HG02884 (cell line): ENCODE results near the gene BABAM1.

Source experiments
- ATAC-seq: cut with Tn5 transposase; IDR thresholded peaks from one replicate; pipeline ENCODE4 v1.9.1; 2021; ENCODE audit warnings: mild to moderate bottlenecking, moderate library complexity; ENCODE audit not compliant: unreplicated experiment

Gene BABAM1

DNA sequence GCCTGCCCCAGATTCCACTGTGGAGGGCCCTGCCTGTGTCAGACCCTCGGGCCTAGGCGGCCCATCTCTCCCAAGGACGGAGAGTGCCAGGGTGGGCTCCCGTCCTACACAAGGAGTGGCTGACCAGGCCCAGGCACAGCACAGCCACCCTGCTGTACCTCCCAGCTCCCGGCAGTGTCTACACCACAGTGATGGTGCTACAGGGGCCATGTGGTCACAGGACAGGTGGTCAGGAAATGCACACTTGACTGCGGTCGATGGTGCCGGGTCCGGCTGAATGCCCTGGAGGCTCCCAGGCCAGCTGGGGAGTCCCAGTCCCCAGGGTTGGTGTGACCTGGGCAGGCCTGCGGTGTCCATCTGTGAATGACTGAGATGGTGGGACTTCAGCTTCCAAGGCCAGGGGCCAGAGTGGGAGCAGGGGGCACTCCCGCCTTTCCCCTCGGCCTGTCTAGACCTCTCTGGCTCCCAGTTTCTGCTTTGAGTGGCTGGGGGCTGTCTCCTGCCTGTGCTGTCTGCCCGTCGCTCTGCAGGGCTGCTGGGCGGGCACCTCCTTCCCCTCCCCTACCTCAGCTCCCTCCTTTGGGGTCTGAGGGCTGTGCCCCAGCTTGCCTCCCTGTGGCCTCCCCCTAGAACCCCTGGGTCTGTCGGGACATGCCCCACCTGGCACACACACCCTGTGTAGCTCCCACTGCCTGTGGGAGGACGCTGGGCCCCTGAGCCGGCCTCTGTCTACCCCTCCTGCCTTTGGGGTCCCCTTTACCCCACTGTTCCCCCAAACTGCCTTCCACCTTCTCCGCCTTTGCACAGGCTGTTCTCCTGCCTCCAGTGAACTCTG lies 54.6 kb downstream of the BABAM1 start:
- ATAC-seq = no peak

DNA sequence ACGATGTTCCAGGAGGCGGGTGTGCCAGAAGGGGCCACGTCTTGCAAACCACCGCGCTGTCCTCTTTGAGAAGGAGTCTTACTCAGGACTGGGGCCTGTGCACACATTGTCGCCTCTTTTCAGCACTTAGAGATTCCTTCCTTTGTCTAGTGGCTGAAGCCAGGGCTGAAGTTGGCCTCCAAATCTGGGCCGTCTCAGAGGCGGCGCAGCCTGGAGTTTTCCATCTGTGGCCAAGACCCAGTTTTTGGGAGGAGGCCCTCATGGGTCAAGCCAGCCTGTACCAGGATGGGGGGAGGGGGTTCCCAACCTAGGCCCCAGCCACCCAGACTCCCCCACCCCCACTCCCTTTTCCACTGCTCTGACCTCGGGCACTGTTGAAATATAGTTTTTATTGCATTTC lies 55.6 kb downstream of the BABAM1 start:
- no peak for ATAC-seq

DNA sequence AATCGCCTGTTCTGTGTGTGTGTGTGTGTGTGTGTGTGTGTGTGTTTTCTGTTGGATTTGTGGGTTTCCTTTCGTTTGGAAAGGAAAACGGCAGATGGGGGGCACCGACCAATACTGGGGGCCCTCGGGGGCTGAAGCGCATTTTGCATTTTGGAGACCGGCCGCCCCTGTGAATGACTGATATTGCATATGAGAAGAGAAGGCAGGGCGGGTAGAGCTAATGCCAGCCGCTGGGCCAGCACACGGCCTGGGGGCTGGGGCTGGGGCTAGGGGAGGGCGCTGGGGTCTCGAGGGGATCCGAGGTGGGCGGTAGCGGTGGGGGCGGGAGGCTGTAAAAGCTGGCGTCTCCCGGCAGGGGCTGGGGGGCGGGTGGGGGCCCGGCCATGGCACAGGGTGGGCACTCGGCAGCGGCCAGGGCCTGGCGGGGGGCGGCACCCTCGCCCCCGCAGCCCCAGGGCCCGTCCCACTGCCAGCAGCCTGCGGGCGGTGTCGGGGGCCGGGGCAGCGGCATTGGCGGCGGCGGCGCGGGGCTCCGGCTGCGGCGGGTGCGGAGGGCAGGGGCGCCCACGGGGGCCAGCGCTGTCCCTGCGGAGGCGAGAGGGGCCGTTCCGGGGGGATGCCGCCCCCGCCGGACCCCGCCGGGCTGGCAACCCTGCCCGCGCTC lies 56.2 kb downstream of the BABAM1 start:
- ATAC-seq = no peak

DNA sequence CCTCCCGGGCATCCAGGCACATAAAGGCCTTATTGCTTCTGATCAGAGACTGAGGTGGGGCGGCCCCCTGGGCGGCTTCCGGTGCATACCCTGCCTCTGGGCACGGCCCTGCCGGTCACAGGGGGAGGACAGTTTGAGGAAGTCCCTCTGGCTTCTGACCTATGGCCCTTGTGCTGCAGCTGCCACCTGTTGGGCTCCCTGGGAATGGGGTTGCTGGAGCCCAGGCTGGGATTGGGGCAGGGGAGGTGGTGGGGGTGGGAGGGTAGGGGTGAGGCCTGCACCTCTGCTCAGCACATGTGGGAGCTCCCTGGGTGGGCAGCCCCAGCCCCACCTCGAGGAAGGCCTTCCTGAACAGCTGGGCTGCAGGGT lies 56.7 kb downstream of the BABAM1 start:
- no peak for ATAC-seq

DNA sequence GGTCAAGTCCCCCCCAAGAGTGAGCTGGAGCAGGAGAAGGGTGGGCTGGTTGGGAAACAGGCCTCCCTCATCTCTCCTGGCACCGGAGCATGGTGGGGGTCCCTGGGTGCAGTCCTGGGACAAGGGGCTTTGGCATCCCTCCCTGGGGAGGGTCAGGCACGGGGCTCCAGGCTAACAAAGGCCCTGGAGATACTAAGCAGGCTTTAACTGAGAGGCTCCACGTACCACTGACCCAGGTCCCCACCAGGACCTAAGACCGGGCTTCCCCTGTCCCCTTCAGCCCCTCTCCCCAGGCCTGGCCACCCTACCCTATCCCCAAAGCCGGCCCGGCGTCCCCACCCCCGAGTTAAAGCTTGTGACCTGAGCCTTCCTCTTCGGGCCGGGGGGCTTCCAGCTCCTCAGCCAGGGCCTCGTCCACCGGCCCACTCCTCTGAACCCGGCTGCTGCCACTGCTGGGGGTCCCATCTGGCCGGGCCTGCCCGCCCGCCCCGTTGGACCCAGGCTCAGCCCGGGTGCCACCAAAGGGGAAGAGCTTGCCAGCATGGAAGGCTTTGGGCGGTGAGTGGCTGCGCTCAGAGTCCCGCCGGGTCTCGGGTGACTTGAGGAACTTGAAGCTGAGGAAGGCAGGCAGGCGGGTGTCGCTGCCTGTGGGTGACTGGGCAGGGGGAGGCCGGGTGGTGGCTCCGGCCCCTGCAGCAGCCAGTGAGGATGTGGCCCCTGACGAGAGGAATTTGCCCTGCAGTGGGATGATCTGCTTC lies 57.3 kb downstream of the BABAM1 start:
- no peak for ATAC-seq

DNA sequence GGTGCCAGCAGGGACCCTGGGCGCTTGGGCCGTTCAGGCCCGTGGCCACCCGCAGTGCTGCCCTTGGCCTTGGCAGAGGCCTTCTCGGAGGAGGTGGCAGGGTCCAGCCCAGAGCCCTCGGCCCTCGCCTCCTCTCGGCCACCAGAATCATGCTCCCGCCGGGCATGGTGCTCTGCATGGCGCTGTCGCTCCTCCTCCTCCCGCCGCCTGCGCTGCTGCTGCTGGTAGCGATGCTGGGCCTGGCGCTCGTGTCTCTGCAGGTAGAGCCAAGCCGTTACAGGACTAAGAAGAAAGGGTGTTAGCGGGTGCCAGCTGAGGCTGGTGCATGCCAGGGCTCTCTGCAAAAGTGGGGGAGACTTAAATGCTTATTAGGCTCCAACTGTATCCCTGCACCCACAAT lies 57.9 kb downstream of the BABAM1 start:
- ATAC-seq = no peak

DNA sequence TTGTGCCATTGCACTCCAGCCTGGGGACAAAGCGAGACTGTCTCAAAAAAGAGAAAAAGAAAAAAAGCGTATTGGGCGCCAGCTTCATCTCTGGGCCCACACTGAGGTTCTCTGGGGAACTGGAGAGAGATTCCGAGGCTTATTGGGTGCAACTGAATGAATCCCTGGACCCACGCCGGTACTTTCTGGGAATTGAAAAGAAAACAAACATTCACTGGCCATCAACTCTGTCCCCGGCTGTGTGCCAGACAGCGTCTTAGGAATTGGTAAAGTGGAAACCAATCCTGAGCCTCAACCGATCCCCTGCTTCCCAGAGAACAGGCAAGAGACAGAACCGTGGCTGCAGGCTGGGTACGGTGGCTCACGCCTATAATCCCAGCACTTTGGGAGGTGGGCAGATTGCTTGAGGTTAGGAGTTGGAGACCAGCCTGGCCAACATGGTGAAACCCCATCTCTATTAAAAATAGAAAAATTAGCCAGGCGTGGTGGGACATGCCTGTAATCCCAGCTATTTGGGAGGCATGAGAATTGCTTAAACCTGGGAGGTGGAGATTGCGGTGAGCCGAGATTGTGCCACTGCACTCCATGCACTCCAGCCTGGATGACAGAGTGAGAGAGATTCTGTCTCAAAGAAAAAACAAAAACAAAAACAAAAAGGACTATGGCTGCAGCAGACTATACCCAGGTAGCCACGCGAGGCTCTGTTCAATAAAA lies 58.8 kb downstream of the BABAM1 start:
- no peak for ATAC-seq

DNA sequence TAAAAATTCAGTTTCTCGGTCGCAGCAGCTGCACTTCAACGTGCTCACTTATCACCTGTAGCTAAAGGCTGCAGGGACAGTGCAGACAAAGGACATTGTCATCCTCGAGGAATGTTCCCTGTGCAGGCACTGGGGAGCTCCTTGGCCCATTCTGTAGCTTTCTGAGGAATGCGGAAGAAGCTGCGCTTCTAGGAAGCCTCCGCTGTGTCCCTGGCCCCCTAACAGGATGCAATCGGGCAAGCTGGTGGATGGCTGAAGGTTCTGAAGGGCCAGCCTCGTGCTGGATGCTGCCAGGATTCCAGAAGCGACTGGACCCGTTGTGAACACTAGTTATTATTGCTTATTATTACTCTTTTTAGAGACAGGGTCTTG lies 59.3 kb downstream of the BABAM1 start:
- ATAC-seq = no peak

DNA sequence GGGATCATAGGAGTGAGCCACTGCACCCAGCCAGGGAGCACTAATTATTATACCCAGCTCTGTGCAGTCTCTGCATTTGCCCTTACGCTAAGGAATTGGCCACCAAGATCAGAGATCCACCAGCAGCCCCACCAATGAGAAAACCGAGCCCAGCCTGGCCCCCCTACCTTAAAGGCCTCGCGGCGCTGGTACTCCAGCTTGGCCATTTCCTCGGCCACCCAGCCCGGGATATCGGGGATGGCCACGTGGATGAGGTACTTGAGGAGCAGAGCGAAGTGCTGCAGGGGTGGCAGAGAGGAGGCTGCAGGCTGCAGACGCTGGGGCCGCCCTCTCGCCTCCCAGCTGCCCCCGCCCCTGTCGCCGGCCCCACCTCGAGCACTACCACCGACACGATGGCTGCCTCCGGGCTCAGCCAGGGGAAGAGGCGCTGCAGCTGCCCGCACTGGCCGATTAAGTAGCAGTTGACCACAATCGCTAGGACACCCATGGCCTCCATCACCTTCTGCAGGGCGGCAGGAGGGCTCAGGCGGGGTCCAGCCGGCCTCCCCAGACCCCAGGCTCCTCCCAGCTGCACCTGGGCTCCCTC lies 59.9 kb downstream of the BABAM1 start:
- ATAC-seq = no peak

DNA sequence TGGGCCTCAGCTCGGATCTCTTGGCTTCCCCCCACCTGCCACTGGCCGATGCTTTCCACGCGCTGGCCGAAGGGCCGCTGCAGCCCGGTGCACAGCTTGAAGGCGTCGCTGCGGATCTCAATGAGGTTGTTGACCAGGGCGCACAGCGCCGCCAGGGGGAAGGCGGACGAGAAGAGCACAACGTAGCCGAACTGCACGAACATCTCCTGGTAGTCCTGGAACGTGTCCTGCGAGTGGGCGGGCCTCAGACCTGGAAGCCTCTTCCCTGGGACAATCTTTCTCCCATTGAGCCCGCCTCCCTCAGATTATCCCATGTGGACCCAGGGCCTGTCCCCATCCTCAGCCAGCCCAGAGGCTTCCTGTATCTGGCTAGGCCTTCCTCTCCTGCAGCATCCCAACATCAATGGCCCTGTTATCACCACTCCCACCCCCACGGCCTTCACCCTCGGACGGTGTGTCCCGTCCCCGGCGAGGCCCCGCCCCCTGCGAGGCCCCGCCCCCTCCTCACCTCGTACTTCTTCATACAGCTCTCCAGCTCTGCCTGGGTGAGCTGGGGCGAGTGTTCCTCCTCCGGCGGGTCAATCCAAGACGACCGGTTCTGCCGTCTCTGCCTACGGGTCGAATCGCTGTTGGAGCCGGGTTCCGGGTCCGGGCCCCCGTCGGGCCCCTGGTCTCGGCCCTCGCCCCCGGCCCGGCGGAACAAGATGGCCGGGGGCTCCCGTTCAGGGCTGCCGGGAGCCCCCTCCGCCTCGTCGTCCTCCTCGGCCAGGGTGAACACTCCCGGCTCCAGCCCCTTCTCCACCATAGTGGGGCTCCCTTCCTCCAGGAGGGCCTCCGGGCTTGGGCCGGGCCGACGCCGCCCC lies 60.6 kb downstream of the BABAM1 start:
- no peak for ATAC-seq
